DMS 273 (cell line): ENCODE data around the gene SHISA9.

Experiments used
- DNase-seq: peaks from one replicate; lab custom pipeline; 2025; ENCODE audit not compliant: unreplicated experiment; lab: John Stamatoyannopoulos, UW

SHISA9 gene

GRCh38 chr16:13244770-13245169, 343.4 kb downstream of the SHISA9 start:
- no peak for DNase-seq

- DNase-seq = no peak
These were observed 344.4 kb downstream of the SHISA9 start for GRCh38 chr16:13245713-13246377.

DNA sequence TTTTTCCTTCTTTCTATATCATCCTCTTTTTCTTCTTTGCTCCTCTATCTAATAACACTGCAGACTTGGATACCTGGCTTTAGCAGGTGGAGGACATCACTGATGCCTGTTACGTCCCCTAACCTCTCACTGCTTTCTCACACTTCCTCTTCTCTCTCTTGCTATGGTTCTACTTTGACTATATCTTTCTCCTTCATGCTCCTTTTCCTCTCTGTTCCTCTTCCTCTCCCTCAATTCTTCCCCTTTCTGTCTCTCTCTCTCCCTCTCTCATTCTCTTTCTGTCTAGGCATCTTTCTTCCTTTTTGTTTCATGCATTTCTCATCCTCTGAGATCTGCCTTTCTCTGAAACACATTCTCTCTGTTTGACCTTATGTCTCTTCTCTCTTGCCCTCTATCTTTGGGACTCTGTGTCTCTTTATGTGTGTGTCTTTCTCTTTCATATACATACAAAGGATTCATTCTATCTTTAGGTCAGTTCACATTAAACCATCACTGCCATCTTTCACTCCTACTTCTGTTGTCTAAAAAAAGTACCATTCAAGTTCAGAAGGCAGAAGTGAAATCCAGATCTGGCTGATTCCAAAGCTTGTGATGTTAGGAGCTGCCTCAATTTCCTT, 353.7 kb downstream of the SHISA9 start:
- DNase-seq = no peak

DNA sequence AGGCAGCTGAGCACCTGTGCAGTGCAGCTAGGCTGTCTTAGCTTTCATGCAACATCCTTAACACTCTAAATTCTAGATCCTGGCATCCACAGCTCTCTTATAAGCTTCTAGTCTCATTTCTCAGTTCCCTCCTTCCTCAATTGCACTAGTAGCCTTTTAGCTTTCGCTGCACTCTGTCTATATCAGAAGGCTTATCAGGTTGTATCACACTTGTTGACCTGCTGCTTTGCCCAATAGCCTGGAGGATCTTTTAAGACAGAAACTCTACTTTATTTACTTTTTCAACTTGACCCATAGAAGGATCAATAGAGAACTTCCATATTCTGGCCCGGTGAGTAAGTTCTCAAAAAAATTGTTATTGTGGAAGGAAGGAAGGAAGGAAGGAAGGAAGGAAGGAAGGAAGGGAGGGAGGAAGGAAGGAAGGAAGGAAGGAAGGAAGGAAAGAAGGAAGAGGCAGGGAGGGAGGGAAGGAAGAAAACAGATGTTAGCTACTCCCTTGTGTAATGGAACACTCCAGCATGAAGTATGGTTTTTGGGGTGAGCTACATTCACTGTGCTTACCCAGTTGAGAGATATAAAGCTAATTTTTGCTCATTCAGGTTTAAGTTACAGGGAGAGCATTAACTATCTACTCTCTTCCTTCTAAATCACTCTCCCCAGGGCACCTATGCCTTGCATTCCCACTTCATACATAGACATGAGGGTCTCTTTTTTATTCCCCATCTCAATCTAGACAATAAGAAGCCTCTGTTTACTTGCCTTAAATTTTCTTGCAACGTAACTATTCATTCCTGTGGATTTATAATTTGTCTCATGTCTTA, 361.1 kb downstream of the SHISA9 start:
- no peak for DNase-seq

DNA sequence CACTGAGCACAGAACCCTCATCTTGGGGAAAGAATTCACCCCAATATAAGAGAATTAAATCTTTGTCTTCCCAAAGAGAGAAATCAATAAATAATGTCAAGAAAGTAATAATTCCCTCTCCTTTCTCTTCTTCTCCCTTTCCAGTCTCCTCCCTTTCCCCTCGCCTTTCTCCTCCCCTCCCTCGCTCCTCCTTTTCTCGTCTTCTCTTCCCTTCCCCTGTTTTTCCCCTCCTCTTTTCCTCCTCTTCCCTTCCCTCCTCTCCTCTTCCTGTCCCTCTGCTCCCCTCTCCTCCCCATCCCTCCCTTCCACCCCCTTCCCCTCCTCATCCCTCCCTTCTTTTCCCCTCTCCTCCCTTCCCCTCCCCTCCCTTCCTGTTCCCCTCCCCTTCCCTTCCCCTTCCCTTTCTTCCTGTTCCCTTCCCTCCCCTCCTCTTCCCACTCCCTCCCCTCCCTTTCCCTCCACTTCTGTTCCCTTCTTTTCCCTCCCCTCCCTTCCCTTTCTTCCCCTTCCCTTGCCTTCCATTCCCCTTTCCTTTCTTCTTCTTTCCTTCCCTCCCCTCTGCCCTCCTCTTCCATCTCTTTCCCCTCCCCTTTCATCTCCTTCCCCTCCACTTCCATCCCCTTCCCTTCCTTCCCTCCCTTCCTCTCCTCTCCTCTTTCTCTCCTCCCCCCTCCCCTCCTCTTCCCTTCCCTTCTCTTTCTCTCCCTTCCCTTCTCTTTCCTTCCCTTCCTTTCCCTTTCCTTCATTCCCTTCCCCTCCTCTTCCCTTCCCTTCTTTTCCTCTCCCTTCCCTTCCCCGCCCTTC, 363.6 kb downstream of the SHISA9 start:
- DNase-seq = no peak

- DNase-seq = no peak
These were observed 368.0 kb downstream of the SHISA9 start for GRCh38 chr16:13269359-13269758.

DNA sequence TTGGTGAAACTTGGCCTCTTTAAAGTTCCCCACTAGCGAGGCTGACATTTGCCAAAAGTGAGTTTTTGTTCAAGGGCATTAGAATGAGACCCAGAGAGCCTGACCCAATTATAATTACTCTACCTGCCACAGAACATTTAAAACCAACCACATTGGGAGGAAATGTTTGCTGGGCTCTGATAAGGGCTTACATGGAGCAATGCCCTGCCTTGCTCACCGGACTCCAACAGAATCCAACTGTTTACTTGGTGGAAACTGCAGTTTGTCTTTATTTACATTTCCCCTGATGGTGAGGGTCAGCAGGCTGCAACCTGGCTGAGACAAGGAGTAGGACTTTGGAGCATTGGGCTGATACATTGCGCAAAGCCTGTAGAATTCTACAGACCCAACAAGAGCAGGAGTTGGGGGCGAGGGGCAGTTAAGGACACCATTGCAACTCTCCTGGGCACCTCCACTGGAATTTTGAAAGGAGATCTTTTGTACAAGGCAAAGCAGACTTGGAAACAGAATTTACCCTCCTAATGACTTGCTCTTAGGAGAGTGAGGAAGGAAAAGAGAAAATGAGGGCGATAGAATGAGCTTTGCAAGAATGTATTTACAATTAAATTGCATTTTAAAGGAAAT, 368.6 kb downstream of the SHISA9 start:
- DNase-seq = no peak

DNA sequence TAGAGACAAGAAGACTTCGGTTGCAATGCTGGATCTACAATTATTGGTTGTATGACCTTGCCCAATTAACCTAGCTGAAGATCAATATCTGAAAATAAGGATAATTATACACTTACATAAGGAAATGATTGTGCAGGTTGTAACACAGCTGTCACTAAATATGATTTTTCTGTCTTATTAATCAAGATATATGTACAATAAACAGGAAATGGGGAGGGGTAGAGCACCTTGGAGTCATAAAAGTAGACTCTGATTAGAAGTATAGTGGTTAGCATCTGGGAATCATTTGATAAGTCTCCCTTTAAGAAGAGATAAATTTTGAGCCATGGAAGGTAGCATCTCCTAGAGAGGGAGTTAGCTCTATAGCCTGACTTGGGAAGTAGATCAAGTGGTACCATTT, 369.2 kb downstream of the SHISA9 start:
- no peak for DNase-seq

- DNase-seq = no peak
These were observed 388.1 kb downstream of the SHISA9 start for GRCh38 chr16:13289515-13289914.
